GM18907 (cell line): ENCODE results near the gene ERCC5.

Experiments used
- ATAC-seq: cut with Tn5 transposase; IDR thresholded peaks from one replicate; pipeline ENCODE4 v1.9.1; 2021; ENCODE audit warnings: mild to moderate bottlenecking, moderate library complexity; ENCODE audit not compliant: unreplicated experiment

Gene ERCC5

GRCh38 chr13:102839462-102839861, 6.4 kb upstream of the ERCC5 start:
- no peak for ATAC-seq

- peak; percentile 29 for ATAC-seq
These were observed 573 bp upstream of the ERCC5 start for GRCh38 chr13:102845289-102845629.

- ATAC-seq = peak; percentile 49
These were observed 606 bp downstream of the ERCC5 start for GRCh38 chr13:102846261-102847015.

- ATAC-seq = peak; percentile 17
These were observed 1.7 kb downstream of the ERCC5 start for GRCh38 chr13:102847272-102848234.

GRCh38 chr13:102848956-102849355, 3.1 kb downstream of the ERCC5 start:
- no peak for ATAC-seq

- ATAC-seq = no peak
These were observed 6.7 kb downstream of the ERCC5 start for GRCh38 chr13:102852556-102852955.

GRCh38 chr13:102854675-102855074, 8.8 kb downstream of the ERCC5 start:
- peak; percentile 61 for ATAC-seq

- ATAC-seq = no peak
These were observed 10.7 kb downstream of the ERCC5 start for GRCh38 chr13:102856557-102856956.

- no peak for ATAC-seq
These were observed 16.9 kb downstream of the ERCC5 start for GRCh38 chr13:102862624-102863210.

GRCh38 chr13:102863590-102863989, 17.8 kb downstream of the ERCC5 start:
- no peak for ATAC-seq

- no peak for ATAC-seq
These were observed 22.6 kb downstream of the ERCC5 start for GRCh38 chr13:102868366-102868936.

- ATAC-seq = peak; percentile 36
These were observed 24.3 kb downstream of the ERCC5 start for GRCh38 chr13:102869948-102870676.

- peak; percentile 84 for ATAC-seq
These were observed 25.0 kb downstream of the ERCC5 start for GRCh38 chr13:102870677-102871415.

- no peak for ATAC-seq
These were observed 26.3 kb downstream of the ERCC5 start for GRCh38 chr13:102872131-102872530.

- ATAC-seq = no peak
These were observed 26.7 kb downstream of the ERCC5 start for GRCh38 chr13:102872531-102872930.

- no peak for ATAC-seq
These were observed 27.8 kb downstream of the ERCC5 start for GRCh38 chr13:102873653-102874052.

- no peak for ATAC-seq
These were observed 29.4 kb downstream of the ERCC5 start for GRCh38 chr13:102875256-102875655.

- ATAC-seq = no peak
These were observed 31.5 kb downstream of the ERCC5 start for GRCh38 chr13:102877303-102877702.

- no peak for ATAC-seq
These were observed 32.6 kb downstream of the ERCC5 start for GRCh38 chr13:102878481-102878880.
